Measurements from ENCODE around the gene PRKN.

GRCh38 chr6:162251257-162251656, 476.3 kb downstream of the PRKN start:
- TF ChIP-seq CTCF (IDR thresholded peaks at IDR 0.05; ENCODE audit: extremely low read depth in 1 of 2, insufficient read depth in 1 of 2, low read depth in 1 of 2, low read length in 2 of 2) = no peak
- TF ChIP-seq POLR2A (IDR thresholded peaks at IDR 0.05; ENCODE audit: low read depth, low read length) = no peak
- TF ChIP-seq, protein P1, sequence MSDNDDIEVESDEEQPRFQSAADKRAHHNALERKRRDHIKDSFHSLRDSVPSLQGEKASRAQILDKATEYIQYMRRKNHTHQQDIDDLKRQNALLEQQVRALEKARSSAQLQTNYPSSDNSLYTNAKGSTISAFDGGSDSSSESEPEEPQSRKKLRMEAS (IDR thresholded peaks at IDR 0.05; ENCODE audit: insufficient read depth, insufficient read length) = no peak

Data from endothelial cell of umbilical vein (primary cell).